ENCODE measurements around the gene ORC5.

DNA sequence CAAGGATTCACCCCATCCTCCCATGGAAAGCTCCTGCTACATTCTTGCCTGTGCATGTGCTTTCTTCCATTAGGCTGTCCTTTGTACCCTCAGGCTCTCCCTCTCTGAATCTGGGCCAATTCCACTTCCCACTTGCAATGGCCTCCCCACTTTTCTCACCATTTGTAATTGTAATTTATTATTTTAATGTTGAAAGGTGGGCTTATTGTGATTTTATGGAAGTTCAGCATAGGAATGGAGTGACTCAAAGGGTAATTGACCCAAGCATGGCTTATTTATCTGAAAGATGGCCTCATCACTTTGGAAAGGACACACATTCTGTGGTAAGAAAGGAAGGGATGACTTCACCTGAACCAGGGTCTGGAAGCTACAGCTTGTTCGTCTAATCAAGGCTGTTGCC, 46.9 kb upstream of the ORC5 start:
- TF ChIP-seq NR2F2 (IDR thresholded peaks at IDR 0.05; ENCODE audit: borderline replicate concordance, low read depth), result no peak
- no peak for TF ChIP-seq CREM (IDR thresholded peaks at IDR 0.05)
- no peak for TF ChIP-seq CREM (CRISPR knock-in tag; IDR thresholded peaks at IDR 0.05)
- TF ChIP-seq JUND (CRISPR knock-in tag; IDR thresholded peaks at IDR 0.05), result no peak
- TF ChIP-seq, protein P1, sequence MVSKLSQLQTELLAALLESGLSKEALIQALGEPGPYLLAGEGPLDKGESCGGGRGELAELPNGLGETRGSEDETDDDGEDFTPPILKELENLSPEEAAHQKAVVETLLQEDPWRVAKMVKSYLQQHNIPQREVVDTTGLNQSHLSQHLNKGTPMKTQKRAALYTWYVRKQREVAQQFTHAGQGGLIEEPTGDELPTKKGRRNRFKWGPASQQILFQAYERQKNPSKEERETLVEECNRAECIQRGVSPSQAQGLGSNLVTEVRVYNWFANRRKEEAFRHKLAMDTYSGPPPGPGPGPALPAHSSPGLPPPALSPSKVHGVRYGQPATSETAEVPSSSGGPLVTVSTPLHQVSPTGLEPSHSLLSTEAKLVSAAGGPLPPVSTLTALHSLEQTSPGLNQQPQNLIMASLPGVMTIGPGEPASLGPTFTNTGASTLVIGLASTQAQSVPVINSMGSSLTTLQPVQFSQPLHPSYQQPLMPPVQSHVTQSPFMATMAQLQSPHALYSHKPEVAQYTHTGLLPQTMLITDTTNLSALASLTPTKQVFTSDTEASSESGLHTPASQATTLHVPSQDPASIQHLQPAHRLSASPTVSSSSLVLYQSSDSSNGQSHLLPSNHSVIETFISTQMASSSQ (IDR thresholded peaks at IDR 0.05; ENCODE audit: low read depth), result no peak
- TF ChIP-seq, protein P1 (CRISPR knock-in tag; IDR thresholded peaks at IDR 0.05; ENCODE audit: borderline replicate concordance), result no peak
- TF ChIP-seq, protein P2, sequence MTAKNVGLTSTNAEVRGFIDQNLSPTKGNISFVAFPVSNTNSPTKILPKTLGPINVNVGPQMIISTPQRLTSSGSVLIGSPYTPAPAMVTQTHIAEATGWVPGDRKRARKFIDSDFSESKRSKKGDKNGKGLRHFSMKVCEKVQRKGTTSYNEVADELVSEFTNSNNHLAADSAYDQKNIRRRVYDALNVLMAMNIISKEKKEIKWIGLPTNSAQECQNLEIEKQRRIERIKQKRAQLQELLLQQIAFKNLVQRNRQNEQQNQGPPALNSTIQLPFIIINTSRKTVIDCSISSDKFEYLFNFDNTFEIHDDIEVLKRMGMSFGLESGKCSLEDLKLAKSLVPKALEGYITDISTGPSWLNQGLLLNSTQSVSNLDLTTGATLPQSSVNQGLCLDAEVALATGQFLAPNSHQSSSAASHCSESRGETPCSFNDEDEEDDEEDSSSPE (CRISPR knock-in tag; IDR thresholded peaks at IDR 0.05), result no peak
- no peak for TF ChIP-seq POLR2AphosphoS5 (IDR thresholded peaks at IDR 0.05; ENCODE audit: low read depth, low read length)
- TF ChIP-seq MTA3 (CRISPR knock-in tag; IDR thresholded peaks at IDR 0.05), result no peak
- no peak for TF ChIP-seq SIN3A (IDR thresholded peaks at IDR 0.05; ENCODE audit: borderline replicate concordance, low read depth, low read length)
- no peak for TF ChIP-seq ZNF230 (CRISPR knock-in tag; IDR thresholded peaks at IDR 0.05)
- no peak for TF ChIP-seq CTCF (CRISPR knock-in tag; IDR thresholded peaks at IDR 0.05)
- TF ChIP-seq FIP1L1 (IDR thresholded peaks at IDR 0.05; ENCODE audit: borderline replicate concordance, insufficient read depth, low read depth, low read length), result no peak
- TF ChIP-seq CHD2 (IDR thresholded peaks at IDR 0.05; ENCODE audit: low read depth, low read length), result no peak
- TF ChIP-seq, protein P3, sequence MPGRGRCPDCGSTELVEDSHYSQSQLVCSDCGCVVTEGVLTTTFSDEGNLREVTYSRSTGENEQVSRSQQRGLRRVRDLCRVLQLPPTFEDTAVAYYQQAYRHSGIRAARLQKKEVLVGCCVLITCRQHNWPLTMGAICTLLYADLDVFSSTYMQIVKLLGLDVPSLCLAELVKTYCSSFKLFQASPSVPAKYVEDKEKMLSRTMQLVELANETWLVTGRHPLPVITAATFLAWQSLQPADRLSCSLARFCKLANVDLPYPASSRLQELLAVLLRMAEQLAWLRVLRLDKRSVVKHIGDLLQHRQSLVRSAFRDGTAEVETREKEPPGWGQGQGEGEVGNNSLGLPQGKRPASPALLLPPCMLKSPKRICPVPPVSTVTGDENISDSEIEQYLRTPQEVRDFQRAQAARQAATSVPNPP (CRISPR knock-in tag; IDR thresholded peaks at IDR 0.05), result no peak
- TF ChIP-seq HCFC1 (IDR thresholded peaks at IDR 0.05; ENCODE audit: low read depth, low read length), result no peak

Measured in HepG2 (cell line).